IMR-90 (cell line): ENCODE data around the gene CLK4. TPM values are rescaled to one million over a fixed set of nuclear protein-coding genes. Genes with fewer than 3 reads are reported as not detected.

ENCODE experiments used
- ATAC-seq: fragments of 200-7000 bp; cut with Tn5 transposase; 2 replicates; pipeline ENCODE4 v1.9.1; 2020; ENCODE audit warnings: low read depth, mild to moderate bottlenecking, moderate library complexity
- BruUV-seq: library from RNA; stranded (reverse); fragments of 400-500 nt; replicated peaks from 2 replicates; lab custom pipeline; 2021; lab: Mats Ljungman, UMichigan
- CTCF ChIA-PET: fragments of 300-600 bp; formaldehyde crosslinking; extraction: SDS; loops from one replicate; lab custom pipeline; 2021; ENCODE audit warnings: antibody characterized with exemption; lab: Yijun Ruan, JAX
- POLR2A ChIA-PET: fragments of 300-600 bp; sonication (Branson Sonifier 250); formaldehyde crosslinking; loops from one replicate; lab custom pipeline; 2022; ENCODE audit warnings: antibody characterized with exemption; ENCODE audit not compliant: unreplicated experiment; lab: Charles Lee
- DNase-seq: peaks from one replicate; pipeline ENCODE4 v3.0.0; 2013
- H2AFZ ChIP-seq: replicated peaks from 2 replicates; pipeline ENCODE3; 2013; ENCODE audit warnings: low read length, mild to moderate bottlenecking; ENCODE audit not compliant: poor library complexity
- H2AK5ac ChIP-seq: 2 replicates; pipeline ENCODE4 v1.6.1; 2013; ENCODE audit warnings: low read depth, low read length, inconsistent platforms
- H2AK9ac ChIP-seq: replicated peaks from 2 replicates; pipeline ENCODE3; 2013; ENCODE audit warnings: mild to moderate bottlenecking, low read depth, low read length, moderate library complexity; ENCODE audit not compliant: poor library complexity
- H2BK120ac ChIP-seq: 2 replicates; pipeline ENCODE4 v1.6.1; 2013; ENCODE audit warnings: low read depth, low read length, inconsistent platforms
- H2BK15ac ChIP-seq: 3 replicates; pipeline ENCODE4 v1.6.1; 2013; ENCODE audit warnings: low read depth, low read length, inconsistent platforms
- H2BK20ac ChIP-seq: 2 replicates; pipeline ENCODE4 v1.6.1; 2013; ENCODE audit warnings: low read depth, mild to moderate bottlenecking, inconsistent platforms, low read length, moderate library complexity
- H2BK5ac ChIP-seq: 2 replicates; pipeline ENCODE4 v1.6.1; 2013; ENCODE audit warnings: mild to moderate bottlenecking, low read depth, low read length, inconsistent platforms; ENCODE audit not compliant: poor library complexity, severe bottlenecking
- H3K14ac ChIP-seq: replicated peaks from 2 replicates; pipeline ENCODE4 v1.6.1; 2013; ENCODE audit warnings: low read depth, low read length, inconsistent platforms
- H3K18ac ChIP-seq: 2 replicates; pipeline ENCODE4 v1.6.1; 2013; ENCODE audit warnings: low read depth, low read length, control low read depth
- H3K23ac ChIP-seq: 2 replicates; pipeline ENCODE4 v1.6.1; 2013; ENCODE audit warnings: low read depth, low read length, inconsistent platforms
- H3K27ac ChIP-seq: 2 replicates; pipeline ENCODE4 v1.5.1; 2013; ENCODE audit warnings: mild to moderate bottlenecking, control low read depth, low read length; ENCODE audit not compliant: insufficient read depth
- H3K27me3 ChIP-seq: 2 replicates; pipeline ENCODE4 v1.6.1; 2013; ENCODE audit warnings: low read length; ENCODE audit not compliant: control insufficient read depth, insufficient read depth
- H3K36me3 ChIP-seq: 2 replicates; pipeline ENCODE4 v1.6.1; 2013; ENCODE audit warnings: low read length, mixed read lengths; ENCODE audit not compliant: control insufficient read depth, insufficient read depth
- H3K4ac ChIP-seq: 2 replicates; pipeline ENCODE4 v1.6.1; 2013; ENCODE audit warnings: low read depth, low read length, inconsistent platforms
- H3K4me1 ChIP-seq: 2 replicates; pipeline ENCODE4 v1.6.1; 2013; ENCODE audit warnings: low read length, mixed read lengths; ENCODE audit not compliant: control insufficient read depth, insufficient read depth
- H3K4me2 ChIP-seq: 2 replicates; pipeline ENCODE4 v1.6.1; 2013; ENCODE audit warnings: low read depth, mild to moderate bottlenecking, control low read depth, low read length, moderate library complexity
- H3K4me3 ChIP-seq: 2 replicates; pipeline ENCODE4 v1.5.1; 2013; ENCODE audit warnings: low read depth, mild to moderate bottlenecking, control low read depth, low read length, moderate library complexity; ENCODE audit not compliant: insufficient read depth
- H3K56ac ChIP-seq: 2 replicates; pipeline ENCODE4 v1.6.1; 2013; ENCODE audit warnings: low read length, inconsistent platforms; ENCODE audit not compliant: insufficient read depth; ENCODE audit errors: extremely low read depth
- H3K79me1 ChIP-seq, 2 experiments: 2 replicates each; pipeline ENCODE4 v1.6.1; 2013; ENCODE audit warnings: low read length in 2 of 2, inconsistent platforms in 1 of 2, low read depth in 1 of 2
- H3K9ac ChIP-seq: 2 replicates; pipeline ENCODE4 v1.6.1; 2013; ENCODE audit warnings: low read depth, low read length, control low read depth
- H3K9me1 ChIP-seq: 2 replicates; pipeline ENCODE4 v1.6.1; 2013; ENCODE audit warnings: low read length, inconsistent platforms; ENCODE audit not compliant: insufficient read depth
- H3K9me3 ChIP-seq: 2 replicates; pipeline ENCODE4 v1.6.1; 2013; ENCODE audit warnings: low read length; ENCODE audit not compliant: control insufficient read depth, insufficient read depth
- H4K20me1 ChIP-seq: 2 replicates; pipeline ENCODE4 v1.6.1; 2013; ENCODE audit warnings: low read length, inconsistent platforms; ENCODE audit not compliant: insufficient read depth
- H4K5ac ChIP-seq: 2 replicates; pipeline ENCODE4 v1.6.1; 2013; ENCODE audit warnings: mild to moderate bottlenecking, low read depth, low read length, control low read depth
- H4K8ac ChIP-seq, 2 experiments: 2 replicates each; pipeline ENCODE4 v1.6.1; 2013; ENCODE audit warnings: low read depth in 2 of 2, low read length in 2 of 2, control low read depth in 1 of 2, inconsistent platforms in 1 of 2
- H4K91ac ChIP-seq: 2 replicates; pipeline ENCODE4 v1.6.1; 2013; ENCODE audit warnings: low read depth, low read length, inconsistent platforms; ENCODE audit not compliant: insufficient read depth
- BHLHE40 ChIP-seq: fragments of 150-350 bp; IDR thresholded peaks from 2 replicates; pipeline ENCODE4 v1.6.1; 2016; ENCODE audit warnings: mild to moderate bottlenecking, low read depth, low read length
- CEBPB ChIP-seq: IDR thresholded peaks from 2 replicates; pipeline ENCODE4 v1.6.1; 2012; ENCODE audit warnings: low read depth, low read length, improper control_type of control experiment
- CHD1 ChIP-seq: IDR thresholded peaks from 2 replicates; pipeline ENCODE4 v1.6.1; 2012; ENCODE audit warnings: low read depth, low read length, improper control_type of control experiment
- CTCF ChIP-seq: conservative IDR thresholded peaks from 2 replicates; pipeline ENCODE4 v1.5.1; 2012; ENCODE audit warnings: mild to moderate bottlenecking, low read depth, low read length, improper control_type of control experiment
- ELK1 ChIP-seq: fragments of 150-350 bp; IDR thresholded peaks from 2 replicates; pipeline ENCODE4 v1.6.1; 2016; ENCODE audit warnings: low read depth, mild to moderate bottlenecking, low read length, moderate library complexity, borderline replicate concordance
- FOS ChIP-seq: fragments of 150-350 bp; IDR thresholded peaks from 2 replicates; pipeline ENCODE4 v1.6.1; 2016; ENCODE audit warnings: low read depth, low read length
- MAFK ChIP-seq: IDR thresholded peaks from 2 replicates; pipeline ENCODE4 v1.6.1; 2012; ENCODE audit warnings: low read depth, low read length, improper control_type of control experiment
- MAZ ChIP-seq: IDR thresholded peaks from 2 replicates; pipeline ENCODE4 v1.6.1; 2012; ENCODE audit warnings: low read depth, mild to moderate bottlenecking, low read length, improper control_type of control experiment, moderate library complexity, borderline replicate concordance
- MXI1 ChIP-seq: IDR thresholded peaks from 2 replicates; pipeline ENCODE4 v1.6.1; 2012; ENCODE audit warnings: low read depth, mild to moderate bottlenecking, low read length, moderate library complexity, borderline replicate concordance
- NFE2L2 ChIP-seq: fragments of 150-350 bp; IDR thresholded peaks from 2 replicates; pipeline ENCODE4 v1.6.1; 2016; ENCODE audit warnings: low read depth, mild to moderate bottlenecking, low read length
- POLR2A ChIP-seq: IDR thresholded peaks from 2 replicates; pipeline ENCODE4 v1.6.1; 2012; ENCODE audit warnings: mild to moderate bottlenecking, low read depth, low read length
- RAD21 ChIP-seq: IDR thresholded peaks from 2 replicates; pipeline ENCODE4 v1.6.1; 2012; ENCODE audit warnings: low read length, improper control_type of control experiment
- RCOR1 ChIP-seq: IDR thresholded peaks from 2 replicates; pipeline ENCODE4 v1.6.1; 2012; ENCODE audit warnings: mild to moderate bottlenecking, low read length, improper control_type of control experiment; ENCODE audit not compliant: insufficient replicate concordance
- RFX5 ChIP-seq: IDR thresholded peaks from 2 replicates; pipeline ENCODE4 v1.8.0; 2012; ENCODE audit warnings: low read depth, mild to moderate bottlenecking, low read length, moderate library complexity
- SMC3 ChIP-seq: fragments of 150-350 bp; IDR thresholded peaks from 2 replicates; pipeline ENCODE4 v1.6.1; 2016; ENCODE audit warnings: low read depth, mild to moderate bottlenecking, antibody characterized with exemption, low read length, moderate library complexity
- USF2 ChIP-seq: fragments of 150-350 bp; IDR thresholded peaks from 2 replicates; pipeline ENCODE4 v1.6.1; 2017; ENCODE audit warnings: mild to moderate bottlenecking, antibody characterized with exemption, low read length, low read depth
- WGBS, 2 experiments: methylation state at CpG; one replicate each; pipeline versions ENCODE4 v1.1.5 to v1.1.7; 2013; ENCODE audit warnings: missing lambda C conversion rate in 2 of 2; ENCODE audit not compliant: insufficient read length in 1 of 2; ENCODE audit errors: extremely low coverage in 2 of 2; 5-methylcytosine and 5-hydroxymethylcytosine counted together
- dilution Hi-C: fragments of 300-500 bp; cut with HindIII; formaldehyde crosslinking; loops from one replicate; pipeline ENCODE4 v1.14.3; 2018; ENCODE audit warnings: low sequenced_read_pairs; ENCODE audit not compliant: unreplicated experiment
- in situ Hi-C: fragments of 300-500 bp; cut with MboI; formaldehyde crosslinking; loops from 3 replicates; pipeline ENCODE4 v1.14.3; 2019; ENCODE audit warnings: low sequenced_read_pairs, inconsistent platforms, mixed read lengths
- intact Hi-C: fragments of 100-400 bp; cut with micrococcal nuclease; formaldehyde crosslinking; loops from 2 replicates; pipeline ENCODE4 v1.10.0; 2022
- polyA plus RNA-seq, 3 experiments: library from polyadenylated mRNA; depleted of rRNA; stranded (reverse); fragments of >200 nt; gene quantifications; 2 replicates each; pipeline ENCODE4 v1.2.3, GENCODE V29; 2012; ENCODE audit warnings: low replicate concordance in 1 of 3
- total RNA-seq: library from RNA; depleted of rRNA; stranded (reverse); fragments of >200 nt; gene quantifications from 2 replicates; pipeline ENCODE4 v1.2.3, GENCODE V29; 2012

The CLK4 gene
- total and polyA plus RNA-seq, 2 of the 4 experiments (the other 2 are of a cell fraction), result 8.2 to 11.9 TPM

DNA sequence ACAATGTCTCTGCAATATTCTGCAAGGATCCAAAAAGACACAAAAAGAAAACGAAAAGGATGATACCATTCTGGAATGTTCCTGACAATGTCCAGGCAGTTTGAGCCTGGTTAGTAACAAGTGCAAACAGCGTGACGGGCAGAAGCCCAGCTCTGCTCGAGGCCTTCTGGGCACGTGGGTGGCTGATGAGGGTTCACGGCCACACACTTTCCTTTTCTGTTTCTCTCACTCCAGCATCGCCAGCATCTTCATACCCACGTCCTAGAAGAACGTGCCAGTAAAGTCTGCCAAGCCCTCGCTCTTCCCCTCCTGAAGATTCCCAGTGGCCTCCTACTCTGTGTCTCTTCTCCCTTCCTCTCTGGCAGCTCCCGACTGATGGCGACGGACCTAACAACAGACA is 73.3 kb downstream of the CLK4 start:
- Histone ChIP-seq H3K4ac (no peak overlapping the region), H4K5ac (no peak overlapping the region), H3K23ac (no peak overlapping the region), H4K20me1 (no peaks in the 10 kb centered on the region), H3K36me3 (no peaks in the 10 kb centered on the region), H4K91ac (no peak overlapping the region), H3K4me1 (no peaks in the 10 kb centered on the region), H3K9ac (no peak overlapping the region), H2BK120ac (no peak overlapping the region), H3K9me1 (no peaks in the 10 kb centered on the region), H3K4me2 (no peak overlapping the region), H3K18ac (no peak overlapping the region), H2BK15ac (no peak overlapping the region), H3K27ac (no peak overlapping the region), H3K79me1 (no peaks in the 10 kb centered on the region), H3K9me3 (peaks cover 11% of the 10 kb centered on the region), H2BK20ac (no peak overlapping the region), H4K8ac (no peak overlapping the region), H3K56ac (no peak overlapping the region), H3K27me3 (no peaks in the 10 kb centered on the region), H2BK5ac (no peak overlapping the region), H3K4me3 (no peak overlapping the region), H2AFZ (no peak overlapping the region), H2AK9ac (no peak overlapping the region), H2AK5ac (no peak overlapping the region), H3K14ac (no peak overlapping the region)
- CTCF ChIA-PET, result no interaction called here
- POLR2A ChIA-PET, result no interaction called here
- in situ Hi-C loops, result loop anchor here (5.0 kb wide), 1 partner anchor 271 kb away; no protein-coding TSS in a partner anchor
- DNase-seq, result no peak
- no peak for TF ChIP-seq ELK1
- TF ChIP-seq SMC3, result no peak
- TF ChIP-seq CEBPB, result no peak
- no peak for TF ChIP-seq FOS
- TF ChIP-seq BHLHE40, result no peak
- no peak for TF ChIP-seq NFE2L2
- TF ChIP-seq USF2, result no peak
- no peak for TF ChIP-seq MAZ
- TF ChIP-seq RCOR1, result no peak
- TF ChIP-seq CTCF, result no peak
- TF ChIP-seq MXI1, result no peak
- TF ChIP-seq MAFK, result no peak
- no peak for TF ChIP-seq CHD1
- no peak for TF ChIP-seq RAD21
- TF ChIP-seq RFX5, result no peak
- no peak for TF ChIP-seq POLR2A
- WGBS, 2 experiments, result 77% methylated on average over 4 of the region's 13 CpGs; no CpG with 5 or more reads in 1 of the 2 experiments
- dilution Hi-C loops, result no loop called here
- no peak for ATAC-seq
- no TSS peak for BruUV-seq
- intact Hi-C loops, result no loop called here
